ENCODE results near the gene PALLD. TPM values are rescaled to one million over a fixed set of nuclear protein-coding genes. Genes with fewer than 3 reads are reported as not detected.
A peak's percentile ranks its signal among the peaks of the same experiment; 100 is the strongest.

PALLD gene
- total RNA-seq, 2 donors from 2014 or later: 2.8 to 30.1 TPM

DNA sequence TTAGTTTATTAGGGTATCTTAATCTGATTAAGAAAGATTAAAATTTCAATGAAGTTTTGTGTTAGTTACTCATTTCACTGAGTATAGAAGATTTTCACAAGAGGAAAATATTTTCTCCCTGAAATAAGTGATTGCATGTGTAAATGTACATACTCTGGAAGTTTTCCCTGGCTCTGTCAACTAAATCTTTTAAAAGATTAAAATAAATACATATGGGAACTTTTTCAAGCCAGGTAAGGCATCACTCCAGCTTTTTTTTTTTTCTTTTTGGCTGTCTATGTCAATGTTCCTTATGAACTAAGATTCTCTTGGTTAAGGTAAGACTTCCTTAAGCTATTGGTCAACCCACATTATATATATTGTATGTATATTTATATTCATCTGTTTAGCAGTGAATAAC, 395.6 kb downstream of the PALLD start:
- peaks cover 0 to 7% of the 10 kb centered on the region in 2 donors for H3K36me3 Mint-ChIP-seq
- ATAC-seq (no peak), DNase-seq (ENCODE audit: low spot score in 2 of 2) (no peak)
- no peak overlapping the region for H3K27ac Mint-ChIP-seq
- H3K9me3 Mint-ChIP-seq: no peaks in the 10 kb centered on the region

DNA sequence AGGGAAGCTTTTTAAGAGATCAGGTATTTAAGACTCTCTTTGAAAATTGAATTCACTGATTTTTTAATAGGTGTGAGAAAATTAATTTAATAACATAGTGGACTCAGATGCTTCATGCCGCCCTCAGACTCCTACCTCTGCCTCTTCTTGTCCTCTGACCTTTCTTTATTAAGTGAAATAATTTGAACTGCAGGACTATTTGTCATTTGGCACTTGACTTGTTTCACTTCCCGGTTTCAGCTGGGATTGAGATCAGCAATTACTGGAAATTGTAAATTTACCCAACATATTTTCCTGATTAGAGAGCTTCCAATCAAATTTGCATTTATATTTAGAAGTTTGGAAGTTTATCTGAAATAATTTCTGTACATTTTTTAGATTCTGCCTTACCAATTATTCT, 396.4 kb downstream of the PALLD start:
- DNase-seq (ENCODE audit: low spot score in 2 of 2): no peak
- H3K27ac Mint-ChIP-seq: no peak overlapping the region
- ATAC-seq: no peak
- H3K36me3 Mint-ChIP-seq: peaks cover 0 to 7% of the 10 kb centered on the region in 2 donors
- no peaks in the 10 kb centered on the region for H3K9me3 Mint-ChIP-seq

DNA sequence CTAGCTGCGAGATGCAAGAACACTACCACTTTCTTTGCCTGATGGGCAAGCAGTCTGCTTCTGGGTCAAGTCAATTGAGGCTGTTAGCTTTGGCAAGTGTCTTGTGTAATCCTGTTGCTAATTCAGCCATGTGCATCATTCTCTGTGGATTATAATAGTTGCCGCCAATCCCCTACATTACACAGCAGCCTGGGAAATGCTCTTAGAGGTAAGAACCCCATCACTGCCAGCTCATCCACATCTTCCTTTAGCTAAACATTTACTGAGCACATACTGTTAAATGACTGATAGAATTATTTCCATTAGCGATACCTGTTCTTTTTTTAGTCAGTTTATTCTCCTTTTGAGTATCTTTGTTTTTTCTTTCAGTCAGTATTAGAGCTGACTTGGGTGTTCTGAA, 397.0 kb downstream of the PALLD start:
- ATAC-seq: peak in 1 of 2 donors; percentile 73
- no peaks in the 10 kb centered on the region for H3K9me3 Mint-ChIP-seq
- peaks cover 0 to 7% of the 10 kb centered on the region in 2 donors for H3K36me3 Mint-ChIP-seq
- DNase-seq (ENCODE audit: low spot score in 2 of 2): no peak
- H3K27ac Mint-ChIP-seq: no peak overlapping the region

DNA sequence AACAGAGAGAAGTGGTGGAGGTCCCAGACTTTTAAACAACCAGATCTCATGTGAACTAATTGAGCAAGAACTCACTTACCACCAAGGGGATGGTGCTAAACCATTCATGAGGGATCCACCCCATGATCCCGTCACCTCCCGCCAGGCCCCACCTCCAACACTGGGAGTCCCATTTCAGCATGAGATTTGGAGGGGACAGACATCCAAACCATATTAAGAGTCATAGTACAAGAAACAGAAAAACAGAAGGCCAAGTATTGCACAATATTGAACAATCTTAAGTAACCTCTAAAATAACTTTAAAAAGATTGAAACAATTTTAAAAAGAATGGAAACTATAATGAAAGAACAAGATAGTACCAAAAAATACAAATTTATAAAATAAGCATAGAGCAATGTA, 403.2 kb downstream of the PALLD start:
- ATAC-seq (no peak), DNase-seq (ENCODE audit: low spot score in 2 of 2) (no peak)
- H3K36me3 Mint-ChIP-seq: peaks cover 0 to 7% of the 10 kb centered on the region in 2 donors
- no peaks in the 10 kb centered on the region for H3K9me3 Mint-ChIP-seq
- H3K27ac Mint-ChIP-seq: no peak overlapping the region

DNA sequence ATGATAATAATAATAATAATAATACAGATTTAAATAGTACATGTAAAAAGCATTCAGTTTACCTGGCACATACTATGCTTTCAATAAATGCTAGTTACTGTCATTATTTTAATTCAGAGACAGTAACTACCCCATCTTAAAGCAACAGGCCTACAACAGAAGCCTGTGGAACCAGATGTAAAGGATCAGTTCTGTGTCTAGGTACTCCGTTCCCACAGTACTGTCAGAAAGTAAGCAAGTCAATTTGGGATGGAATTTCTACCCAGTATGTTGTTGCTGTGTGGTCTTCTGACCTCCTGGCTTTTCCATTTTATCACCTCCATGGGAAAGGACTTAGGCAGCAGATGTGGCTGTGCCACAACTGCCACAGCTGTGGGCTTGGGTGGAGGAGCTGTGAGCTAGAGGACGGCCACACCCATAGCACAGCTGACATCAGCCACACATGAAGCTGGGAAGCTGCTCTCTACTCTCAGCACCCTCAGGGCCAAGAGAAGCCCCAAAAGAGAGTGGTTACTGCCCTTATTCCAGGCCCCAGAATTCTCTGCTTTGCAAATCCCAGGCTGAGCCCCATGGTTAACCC, 410.4 kb downstream of the PALLD start:
- Mint-ChIP-seq H3K36me3 (no peaks in the 10 kb centered on the region), H3K27ac (no peak overlapping the region), H3K9me3 (no peaks in the 10 kb centered on the region)
- DNase-seq (ENCODE audit: low spot score in 2 of 2) (no peak), ATAC-seq (no peak)

DNA sequence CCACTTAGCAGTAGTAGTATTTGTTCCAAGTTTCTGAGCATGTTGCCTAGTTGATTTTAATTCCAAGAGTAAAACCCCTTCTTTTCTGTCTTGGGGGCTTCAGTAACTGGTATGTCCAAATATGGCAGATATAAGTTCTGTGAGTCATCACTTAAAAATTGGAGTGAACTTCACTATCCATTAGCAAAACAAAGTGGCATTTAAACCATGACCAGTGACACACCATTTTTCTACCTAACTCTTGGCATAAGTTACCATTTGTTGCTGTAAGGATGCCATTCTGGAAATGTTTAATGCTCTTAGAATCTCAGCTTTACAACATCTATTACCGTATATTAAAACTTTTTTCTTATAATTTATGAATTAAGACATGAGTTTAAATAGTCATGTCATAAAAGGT, 411.2 kb downstream of the PALLD start:
- ATAC-seq (no peak), DNase-seq (ENCODE audit: low spot score in 2 of 2) (no peak)
- no peak overlapping the region for H3K27ac Mint-ChIP-seq
- no peaks in the 10 kb centered on the region for H3K9me3 Mint-ChIP-seq
- H3K36me3 Mint-ChIP-seq: no peaks in the 10 kb centered on the region

DNA sequence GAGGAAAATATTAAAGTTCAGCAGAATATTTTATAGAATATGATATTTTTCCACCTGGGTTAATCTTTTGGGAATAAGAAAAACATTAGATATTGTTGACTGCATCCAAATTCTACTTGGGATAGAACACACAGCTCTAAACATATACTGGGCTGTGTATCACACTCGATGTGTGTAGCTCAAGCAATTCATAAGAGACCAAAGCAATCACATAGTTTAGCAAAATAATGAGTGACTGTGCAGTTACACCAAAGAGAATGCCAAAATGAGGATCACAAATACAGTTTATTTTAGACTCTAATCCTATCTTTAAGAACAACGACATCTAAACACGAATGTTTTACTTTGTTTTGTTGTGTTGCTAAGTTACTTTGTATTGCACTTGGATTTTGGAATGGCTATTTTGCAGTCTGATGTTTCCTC, 412.0 kb downstream of the PALLD start:
- H3K27ac Mint-ChIP-seq: no peak overlapping the region
- DNase-seq (ENCODE audit: low spot score in 2 of 2): no peak
- ATAC-seq: no peak
- no peaks in the 10 kb centered on the region for H3K9me3 Mint-ChIP-seq
- no peaks in the 10 kb centered on the region for H3K36me3 Mint-ChIP-seq

DNA sequence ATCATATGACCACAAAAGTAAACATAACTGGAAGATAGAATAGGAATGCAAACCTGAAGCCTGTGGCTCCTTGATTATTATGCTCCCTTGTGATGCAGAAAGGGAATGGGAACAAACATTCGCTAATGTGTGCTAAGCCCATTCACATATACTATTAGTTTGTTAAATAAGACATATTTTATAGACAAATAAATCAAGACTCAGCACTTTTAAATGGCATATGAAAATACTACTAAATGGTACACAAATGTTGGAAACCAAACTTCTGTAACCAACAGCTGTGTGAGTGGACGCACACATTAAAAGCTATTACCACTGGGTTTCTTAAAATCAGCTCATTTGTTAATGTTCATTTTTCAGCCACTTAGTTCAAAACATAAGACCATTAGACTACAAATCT, 417.2 kb downstream of the PALLD start:
- no peak for ATAC-seq
- Mint-ChIP-seq H3K36me3 (no peaks in the 10 kb centered on the region), H3K27ac (no peak overlapping the region), H3K9me3 (no peaks in the 10 kb centered on the region)
- no peak for DNase-seq (ENCODE audit: low spot score in 2 of 2)

DNA sequence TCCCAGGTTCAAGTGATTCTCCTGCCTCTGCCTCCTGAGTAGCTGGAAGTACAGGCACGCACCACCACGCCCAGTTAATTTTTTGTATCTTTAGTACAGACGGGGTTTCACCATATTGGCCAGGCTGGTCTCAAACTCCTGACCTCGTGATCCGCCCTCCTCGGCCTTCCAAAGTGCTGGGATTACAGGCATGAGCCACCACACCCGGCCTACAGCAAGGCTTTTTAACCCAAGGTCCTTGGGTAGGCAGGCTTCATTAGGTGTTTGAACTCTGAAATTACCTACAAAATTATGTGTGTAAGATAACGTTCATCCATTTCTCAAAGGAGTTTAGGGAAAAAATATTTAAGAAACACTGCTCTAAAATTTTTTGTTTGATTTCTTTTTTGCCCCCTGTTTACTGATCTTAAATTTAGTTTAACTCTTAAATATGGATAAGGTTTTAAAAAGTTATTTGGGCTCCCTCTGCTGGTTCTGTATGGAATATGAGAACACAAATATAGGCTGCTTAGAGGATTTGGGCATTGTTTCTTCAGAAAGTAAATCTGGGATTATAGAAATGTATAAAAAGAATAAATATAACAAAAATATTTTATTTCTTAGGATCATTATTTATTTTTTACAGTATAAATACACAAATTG, 420.4 kb downstream of the PALLD start:
- DNase-seq (ENCODE audit: low spot score in 2 of 2): no peak
- Mint-ChIP-seq H3K36me3 (no peaks in the 10 kb centered on the region), H3K9me3 (no peaks in the 10 kb centered on the region), H3K27ac (no peak overlapping the region)
- no peak for ATAC-seq

DNA sequence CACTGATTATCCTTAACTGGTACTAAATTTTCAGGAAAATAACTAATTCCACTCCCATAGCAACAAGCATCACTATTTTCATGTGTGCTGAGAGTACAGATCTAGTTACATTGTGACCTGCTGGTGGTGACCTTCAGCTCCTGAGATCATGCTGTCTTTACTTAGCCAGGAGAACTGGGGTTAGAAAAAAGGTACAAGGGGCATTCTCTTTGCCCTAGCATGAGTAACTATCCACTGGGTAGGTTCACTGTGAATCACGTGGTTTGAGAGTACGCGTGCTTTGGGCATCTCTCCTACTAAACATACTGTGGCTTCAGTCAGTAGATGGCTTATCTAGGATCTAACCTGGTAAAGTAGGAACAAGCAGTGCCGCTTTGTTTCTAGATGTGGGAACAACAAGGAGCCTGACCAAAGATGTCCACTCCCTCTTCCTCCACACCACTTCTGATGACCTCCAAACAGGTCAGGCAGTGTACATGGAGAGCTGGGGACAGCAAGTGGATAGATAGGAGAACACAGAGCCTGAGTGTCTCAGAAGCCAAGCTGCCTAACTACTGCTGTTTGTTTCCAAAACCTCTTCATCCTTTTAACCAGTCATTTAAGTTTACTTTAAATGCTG, 423.0 kb downstream of the PALLD start:
- H3K27ac Mint-ChIP-seq: no peak overlapping the region
- no peak for ATAC-seq
- DNase-seq (ENCODE audit: low spot score in 2 of 2): no peak
- no peaks in the 10 kb centered on the region for H3K36me3 Mint-ChIP-seq
- no peaks in the 10 kb centered on the region for H3K9me3 Mint-ChIP-seq

DNA sequence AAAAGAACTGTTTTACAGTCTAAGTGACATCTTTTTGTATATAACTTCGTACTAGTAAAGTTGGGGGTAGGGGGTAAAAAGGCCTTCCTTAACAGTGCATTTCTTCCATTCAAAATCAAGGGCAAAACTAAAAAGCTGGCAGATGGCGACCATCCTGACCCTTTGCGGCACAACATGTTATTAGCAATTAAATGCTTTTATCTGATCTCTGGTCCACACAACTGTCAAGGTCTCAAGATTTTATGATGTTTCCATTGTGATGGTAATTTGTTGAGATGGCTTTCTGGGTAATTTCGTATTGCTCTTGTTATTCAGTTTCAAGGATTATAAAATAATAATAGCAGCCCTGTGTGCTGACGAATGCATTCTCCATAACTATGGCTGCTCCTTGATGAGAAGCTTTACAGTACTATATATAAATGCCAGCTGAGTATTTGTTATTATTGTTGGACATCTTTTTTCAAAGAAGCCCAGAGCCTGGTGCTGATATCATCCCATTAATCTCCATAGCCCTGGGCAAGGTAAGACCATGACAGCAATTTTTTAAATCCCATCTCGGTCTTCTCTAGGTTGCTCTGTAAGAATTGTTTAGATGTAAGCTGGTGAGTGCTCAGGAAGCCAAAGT, 423.7 kb downstream of the PALLD start:
- Mint-ChIP-seq H3K36me3 (no peaks in the 10 kb centered on the region), H3K27ac (no peak overlapping the region), H3K9me3 (no peaks in the 10 kb centered on the region)
- DNase-seq (ENCODE audit: low spot score in 2 of 2): no peak
- ATAC-seq: no peak

DNA sequence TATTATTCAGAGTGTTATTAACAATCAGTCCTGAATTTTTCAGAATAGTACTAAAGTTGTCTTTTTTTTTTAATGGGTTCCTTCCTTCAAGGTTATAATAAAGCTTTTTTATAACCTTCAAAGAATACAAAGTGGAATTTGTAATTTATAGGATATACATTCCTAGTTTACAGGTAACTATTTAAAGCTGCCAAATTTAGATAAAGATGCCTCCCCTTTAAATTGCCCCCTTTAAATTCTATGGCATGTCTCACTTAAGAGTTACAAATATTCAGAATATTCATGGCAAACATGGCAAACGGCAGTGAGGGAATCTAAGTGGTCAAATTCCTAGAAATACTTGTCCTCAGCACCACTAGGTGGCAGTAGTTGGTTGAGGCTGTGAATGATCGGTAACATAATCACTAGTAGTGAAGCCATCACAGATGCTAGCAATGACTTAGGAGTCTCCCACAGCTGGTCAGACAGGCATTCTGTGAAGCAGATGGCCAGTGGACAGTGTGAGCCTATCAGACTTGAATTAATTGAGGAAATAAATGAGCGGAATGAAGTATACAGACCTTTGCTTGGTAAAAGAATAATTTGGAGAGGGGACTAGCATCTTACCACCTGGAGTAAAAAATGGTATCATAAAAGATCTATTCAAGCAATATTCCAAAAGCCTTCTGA, 426.8 kb downstream of the PALLD start:
- no peaks in the 10 kb centered on the region for H3K36me3 Mint-ChIP-seq
- H3K9me3 Mint-ChIP-seq: no peaks in the 10 kb centered on the region
- peak; percentile 44 to 49 for ATAC-seq
- H3K27ac Mint-ChIP-seq: no peak overlapping the region
- DNase-seq (ENCODE audit: low spot score in 2 of 2): peak in 1 of 2 donors; percentile 56

DNA sequence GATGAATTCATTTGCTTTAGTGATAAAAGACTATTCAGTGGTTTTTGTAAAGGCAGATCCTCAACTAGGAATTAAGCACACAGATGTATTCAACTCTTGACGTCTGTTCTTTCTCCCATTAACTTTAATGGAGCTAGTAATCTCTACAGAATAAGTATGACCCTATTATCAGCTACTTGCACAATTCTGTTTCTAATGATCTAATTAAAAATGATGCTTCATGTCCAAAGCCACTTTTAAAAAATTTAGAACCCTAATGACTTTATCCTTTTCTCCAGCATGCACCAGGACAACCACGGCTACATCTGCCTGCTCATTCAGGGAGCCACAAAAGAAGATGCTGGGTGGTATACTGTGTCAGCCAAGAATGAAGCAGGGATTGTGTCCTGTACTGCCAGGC, 427.8 kb downstream of the PALLD start:
- DNase-seq (ENCODE audit: low spot score in 2 of 2): no peak
- Mint-ChIP-seq H3K36me3 (no peaks in the 10 kb centered on the region), H3K9me3 (no peaks in the 10 kb centered on the region), H3K27ac (no peak overlapping the region)
- ATAC-seq: no peak

DNA sequence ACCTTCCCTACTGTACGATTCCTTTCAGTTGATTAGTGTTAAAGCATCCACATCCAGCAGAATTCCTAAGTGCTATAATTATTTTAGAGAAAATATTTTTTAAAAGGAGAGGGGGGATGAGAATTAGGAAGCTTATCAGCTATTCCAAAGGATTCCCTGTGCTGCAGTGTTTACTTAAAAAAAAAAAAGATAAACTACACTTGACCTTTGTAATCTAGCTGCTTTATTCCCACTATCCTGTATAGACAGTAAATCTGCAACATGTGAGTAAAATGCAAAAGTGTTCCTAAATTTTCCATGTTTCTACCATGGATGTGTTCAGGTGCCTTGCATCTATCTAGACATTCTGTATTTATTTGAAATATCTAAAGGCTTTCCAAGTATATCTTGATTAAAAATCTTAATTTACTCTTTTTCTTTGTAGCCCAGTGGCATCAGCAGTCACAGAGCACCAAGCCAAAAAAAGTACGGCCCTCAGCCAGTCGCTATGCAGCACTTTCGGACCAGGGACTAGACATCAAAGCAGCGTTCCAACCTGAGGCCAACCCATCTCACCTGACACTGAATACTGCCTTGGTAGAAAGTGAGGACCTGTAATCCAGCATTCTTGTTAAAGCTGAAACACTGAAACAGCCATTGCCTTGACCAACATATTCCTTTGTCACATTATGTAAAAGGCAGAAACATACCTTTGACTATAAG, 429.1 kb downstream of the PALLD start:
- Mint-ChIP-seq H3K27ac (no peak overlapping the region), H3K36me3 (peaks cover 0 to under 1% of the 10 kb centered on the region in 2 donors), H3K9me3 (no peaks in the 10 kb centered on the region)
- ATAC-seq (no peak), DNase-seq (ENCODE audit: low spot score in 2 of 2) (no peak)

DNA sequence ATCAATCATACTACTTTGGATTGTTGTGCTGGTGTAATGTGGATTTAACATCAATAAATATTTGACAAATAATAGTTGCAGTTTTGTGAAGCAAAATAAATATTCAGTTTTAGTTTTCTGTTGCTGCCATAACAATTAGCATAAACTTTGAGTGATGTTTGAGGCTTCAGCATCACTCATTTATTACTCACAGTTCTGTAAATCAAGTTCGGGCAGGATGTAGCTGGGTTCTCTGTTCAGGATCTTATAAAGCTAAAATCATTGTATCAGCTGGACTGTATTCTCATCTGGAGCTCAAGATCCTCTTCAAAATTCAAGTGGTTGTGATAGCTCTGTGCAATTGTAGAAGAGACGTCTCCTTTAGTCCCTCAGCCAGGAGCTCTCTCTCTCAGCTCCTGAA, 431.5 kb downstream of the PALLD start:
- Mint-ChIP-seq H3K9me3 (peaks cover 15 to 20% of the 10 kb centered on the region in 2 donors), H3K27ac (no peak overlapping the region), H3K36me3 (peaks cover 12 to 24% of the 10 kb centered on the region in 2 donors)
- ATAC-seq (no peak), DNase-seq (ENCODE audit: low spot score in 2 of 2) (no peak)

DNA sequence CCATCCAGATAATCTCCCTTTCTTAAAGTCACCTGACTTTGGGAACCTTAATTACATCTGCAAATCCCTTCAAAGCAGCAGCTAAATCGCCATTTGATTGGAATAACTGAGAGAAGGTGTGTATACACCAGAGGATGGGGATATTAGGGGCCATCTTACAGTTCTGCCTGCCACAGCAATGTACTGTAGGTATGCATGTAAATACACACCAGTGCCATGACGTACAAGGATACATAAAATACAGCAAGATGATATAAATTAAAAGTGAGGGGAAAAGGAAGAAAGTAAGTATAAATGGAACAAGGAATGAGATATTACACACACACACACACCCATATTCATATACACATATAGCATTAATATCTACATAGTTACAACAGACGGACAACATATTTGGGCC, 432.0 kb downstream of the PALLD start:
- no peak overlapping the region for H3K27ac Mint-ChIP-seq
- ATAC-seq: no peak
- no peak for DNase-seq (ENCODE audit: low spot score in 2 of 2)
- peaks cover 12 to 29% of the 10 kb centered on the region in 2 donors for H3K36me3 Mint-ChIP-seq
- peaks cover 20 to 24% of the 10 kb centered on the region in 2 donors for H3K9me3 Mint-ChIP-seq
